Stimulated activated CD8-positive, alpha-beta memory T cell treated with anti-CD3 and anti-CD28 coated beads, Interleukin-2, amount 100 ng/mL, for 1 hour (primary cell): ENCODE measurements around the gene SLC38A10.

Source experiments
- DNase-seq, 2 donors: peaks; one replicate each; pipeline ENCODE4 v3.0.0-alpha.2; 2020; ENCODE audit warnings: low read depth in 2 of 2

The SLC38A10 gene

GRCh38 chr17:81254955-81255717 is 40.0 kb downstream of the SLC38A10 start:
- no peak for DNase-seq

GRCh38 chr17:81253358-81254131 is 41.6 kb downstream of the SLC38A10 start:
- peak; percentile 29 to 37 for DNase-seq

- no peak for DNase-seq
Measured at GRCh38 chr17:81252987-81253329, 42.1 kb downstream of the SLC38A10 start.

- DNase-seq: no peak
Measured at GRCh38 chr17:81252326-81252986, 42.7 kb downstream of the SLC38A10 start.

- DNase-seq: no peak
Measured at GRCh38 chr17:81251709-81252301, 43.3 kb downstream of the SLC38A10 start.

- no peak for DNase-seq
Measured at GRCh38 chr17:81251094-81251708, 43.9 kb downstream of the SLC38A10 start.

GRCh38 chr17:81250286-81251093 is 44.6 kb downstream of the SLC38A10 start:
- no peak for DNase-seq

- no peak for DNase-seq
Measured at GRCh38 chr17:81249223-81250040, 45.7 kb downstream of the SLC38A10 start.

- no peak for DNase-seq
Measured at GRCh38 chr17:81248649-81249048, 46.5 kb downstream of the SLC38A10 start.

GRCh38 chr17:81247339-81247990 is 47.6 kb downstream of the SLC38A10 start:
- DNase-seq: no peak

- DNase-seq: no peak
Measured at GRCh38 chr17:81246679-81247338, 48.3 kb downstream of the SLC38A10 start.

GRCh38 chr17:81246343-81246670 is 48.8 kb downstream of the SLC38A10 start:
- no peak for DNase-seq

GRCh38 chr17:81245665-81246342 is 49.3 kb downstream of the SLC38A10 start:
- no peak for DNase-seq

GRCh38 chr17:81245024-81245664 is 50.0 kb downstream of the SLC38A10 start:
- no peak for DNase-seq

- DNase-seq: no peak
Measured at GRCh38 chr17:81244358-81245023, 50.6 kb downstream of the SLC38A10 start.

- DNase-seq: no peak
Measured at GRCh38 chr17:81243333-81243664, 51.8 kb downstream of the SLC38A10 start.

- no peak for DNase-seq
Measured at GRCh38 chr17:81242421-81243332, 52.4 kb downstream of the SLC38A10 start.
